Progenitor cell of endocrine pancreas (in vitro differentiated cells): ENCODE data around the gene GLYATL3. TPM values are rescaled to one million over a fixed set of nuclear protein-coding genes. Genes with fewer than 3 reads are reported as not detected.

Experiments
- DNase-seq: peaks from one replicate; pipeline ENCODE4 v3.0.0; 2021; ENCODE audit warnings: low spot score; ENCODE audit not compliant: unreplicated experiment
- H3K27ac Mint-ChIP-seq: 2 replicates; pipeline ENCODE4 v1.8.0; 2021; ENCODE audit warnings: mild to moderate bottlenecking, moderate library complexity, mixed read lengths
- H3K27me3 Mint-ChIP-seq: 2 replicates; pipeline ENCODE4 v1.8.0; 2021; ENCODE audit warnings: mixed read lengths
- H3K36me3 Mint-ChIP-seq: 2 replicates; pipeline ENCODE4 v1.8.0; 2022; ENCODE audit warnings: mixed read lengths; ENCODE audit not compliant: insufficient read depth
- H3K4me1 Mint-ChIP-seq: 2 replicates; pipeline ENCODE4 v1.8.0; 2021; ENCODE audit warnings: low read depth, mixed read lengths
- H3K4me3 Mint-ChIP-seq: 2 replicates; pipeline ENCODE4 v1.8.0; 2021; ENCODE audit warnings: low read depth, mild to moderate bottlenecking, moderate library complexity, mixed read lengths
- H3K9me3 Mint-ChIP-seq: 2 replicates; pipeline ENCODE4 v1.8.0; 2021; ENCODE audit warnings: low read depth, mixed read lengths
- total RNA-seq: library from RNA; stranded (reverse); gene quantifications from 2 replicates; pipeline ENCODE4 v1.2.1, GENCODE V29; 2021
- TF ChIP-seq, protein P1 (sequence below): fragments of 200-600 bp; sonication (generic); IDR thresholded peaks from one replicate; pipeline ENCODE4 v1.5.0; 2021; ENCODE audit warnings: antibody characterized with exemption, mild to moderate bottlenecking; ENCODE audit not compliant: unreplicated experiment

Gene GLYATL3
- total RNA-seq, 1 donor from 2014 or later = not detected

- Mint-ChIP-seq H3K27ac (no peak overlapping the region), H3K4me3 (no peak overlapping the region), H3K36me3 (no peaks in the 10 kb centered on the region), H3K9me3 (no peaks in the 10 kb centered on the region), H3K27me3 (no peaks in the 10 kb centered on the region), H3K4me1 (no peaks in the 10 kb centered on the region)
- TF ChIP-seq, protein P1, sequence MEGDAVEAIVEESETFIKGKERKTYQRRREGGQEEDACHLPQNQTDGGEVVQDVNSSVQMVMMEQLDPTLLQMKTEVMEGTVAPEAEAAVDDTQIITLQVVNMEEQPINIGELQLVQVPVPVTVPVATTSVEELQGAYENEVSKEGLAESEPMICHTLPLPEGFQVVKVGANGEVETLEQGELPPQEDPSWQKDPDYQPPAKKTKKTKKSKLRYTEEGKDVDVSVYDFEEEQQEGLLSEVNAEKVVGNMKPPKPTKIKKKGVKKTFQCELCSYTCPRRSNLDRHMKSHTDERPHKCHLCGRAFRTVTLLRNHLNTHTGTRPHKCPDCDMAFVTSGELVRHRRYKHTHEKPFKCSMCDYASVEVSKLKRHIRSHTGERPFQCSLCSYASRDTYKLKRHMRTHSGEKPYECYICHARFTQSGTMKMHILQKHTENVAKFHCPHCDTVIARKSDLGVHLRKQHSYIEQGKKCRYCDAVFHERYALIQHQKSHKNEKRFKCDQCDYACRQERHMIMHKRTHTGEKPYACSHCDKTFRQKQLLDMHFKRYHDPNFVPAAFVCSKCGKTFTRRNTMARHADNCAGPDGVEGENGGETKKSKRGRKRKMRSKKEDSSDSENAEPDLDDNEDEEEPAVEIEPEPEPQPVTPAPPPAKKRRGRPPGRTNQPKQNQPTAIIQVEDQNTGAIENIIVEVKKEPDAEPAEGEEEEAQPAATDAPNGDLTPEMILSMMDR = no peak
- no peak for DNase-seq
These were observed 76.9 kb downstream of the GLYATL3 start for GRCh38 chr6:49576618-49577017.

Other genes with a start within 250 kb of the GLYATL3 start
- gene MMUT, start 36.7 kb upstream of the GLYATL3 start, total RNA-seq = 26.4 and 26.6 TPM in 2 replicates
- 7.8 and 8.0 TPM in 2 replicates for gene CENPQ, start 36.6 kb upstream of the GLYATL3 start, total RNA-seq
- 9.4 and 12.3 TPM in 2 replicates for gene C6orf141, start 50.7 kb downstream of the GLYATL3 start, total RNA-seq
- not detected in 2 replicates for gene RHAG, start 136.9 kb downstream of the GLYATL3 start, total RNA-seq
- gene CRISP2, start 213.6 kb downstream of the GLYATL3 start, total RNA-seq = not detected in 2 replicates
- gene CRISP3, start 244.5 kb downstream of the GLYATL3 start, total RNA-seq = not detected in 2 replicates